Inflammatory macrophage treated with lipopolysaccharide for 1 hour (primary cell): ENCODE data around the gene PCGF3.

ENCODE experiments used
- DNase-seq, 2 donors: peaks; one replicate each; pipeline ENCODE4 v3.0.0-alpha.2; 2020 to 2022

The PCGF3 gene, protein sequence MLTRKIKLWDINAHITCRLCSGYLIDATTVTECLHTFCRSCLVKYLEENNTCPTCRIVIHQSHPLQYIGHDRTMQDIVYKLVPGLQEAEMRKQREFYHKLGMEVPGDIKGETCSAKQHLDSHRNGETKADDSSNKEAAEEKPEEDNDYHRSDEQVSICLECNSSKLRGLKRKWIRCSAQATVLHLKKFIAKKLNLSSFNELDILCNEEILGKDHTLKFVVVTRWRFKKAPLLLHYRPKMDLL

DNA sequence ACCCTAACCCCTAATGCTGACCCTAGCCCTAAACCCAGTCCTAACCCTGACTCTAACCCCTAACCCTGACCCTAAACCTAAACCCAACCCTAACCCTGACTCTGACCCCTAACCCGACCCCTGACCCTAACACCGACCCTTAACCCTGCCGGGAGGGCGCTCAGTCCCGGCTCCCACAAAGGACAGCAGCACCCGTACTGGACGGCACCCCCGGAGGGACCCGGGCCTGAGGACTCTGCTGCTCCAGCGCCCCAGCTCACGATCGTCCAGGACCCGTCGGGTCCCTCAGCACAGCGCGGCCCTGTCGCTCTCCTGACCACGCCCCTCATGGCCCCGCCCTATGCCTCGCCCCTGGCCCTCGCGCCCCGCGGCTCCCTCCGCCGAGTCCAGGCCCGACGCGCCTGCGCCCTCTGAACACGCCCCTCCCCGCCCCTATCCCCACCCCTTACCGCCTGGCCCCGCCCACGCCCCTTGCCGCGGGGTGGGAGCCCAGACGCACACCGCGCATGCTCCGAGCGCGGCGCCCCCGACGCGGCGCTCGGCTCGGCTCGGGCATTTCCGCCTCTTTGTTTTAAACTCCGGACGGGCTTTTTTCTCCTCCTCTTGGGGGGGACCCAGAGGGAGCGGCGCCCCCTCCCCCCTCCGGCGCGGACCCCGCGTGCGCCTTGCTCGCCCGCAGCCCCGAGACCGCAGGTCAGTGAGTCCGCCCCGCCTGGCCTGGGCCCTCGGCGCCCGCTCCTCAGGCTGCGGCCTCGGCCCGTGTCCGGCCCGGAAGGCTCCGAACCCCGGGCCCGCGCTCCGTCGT is at the start of gene PCGF3:
Gene PCGF3 (plus strand): TSS at position 555 of the 805 bp plus-strand sequence. CDS start 27,849 bp downstream, outside the sequence.
- DNase-seq: peak; percentile 95 to 99

DNA sequence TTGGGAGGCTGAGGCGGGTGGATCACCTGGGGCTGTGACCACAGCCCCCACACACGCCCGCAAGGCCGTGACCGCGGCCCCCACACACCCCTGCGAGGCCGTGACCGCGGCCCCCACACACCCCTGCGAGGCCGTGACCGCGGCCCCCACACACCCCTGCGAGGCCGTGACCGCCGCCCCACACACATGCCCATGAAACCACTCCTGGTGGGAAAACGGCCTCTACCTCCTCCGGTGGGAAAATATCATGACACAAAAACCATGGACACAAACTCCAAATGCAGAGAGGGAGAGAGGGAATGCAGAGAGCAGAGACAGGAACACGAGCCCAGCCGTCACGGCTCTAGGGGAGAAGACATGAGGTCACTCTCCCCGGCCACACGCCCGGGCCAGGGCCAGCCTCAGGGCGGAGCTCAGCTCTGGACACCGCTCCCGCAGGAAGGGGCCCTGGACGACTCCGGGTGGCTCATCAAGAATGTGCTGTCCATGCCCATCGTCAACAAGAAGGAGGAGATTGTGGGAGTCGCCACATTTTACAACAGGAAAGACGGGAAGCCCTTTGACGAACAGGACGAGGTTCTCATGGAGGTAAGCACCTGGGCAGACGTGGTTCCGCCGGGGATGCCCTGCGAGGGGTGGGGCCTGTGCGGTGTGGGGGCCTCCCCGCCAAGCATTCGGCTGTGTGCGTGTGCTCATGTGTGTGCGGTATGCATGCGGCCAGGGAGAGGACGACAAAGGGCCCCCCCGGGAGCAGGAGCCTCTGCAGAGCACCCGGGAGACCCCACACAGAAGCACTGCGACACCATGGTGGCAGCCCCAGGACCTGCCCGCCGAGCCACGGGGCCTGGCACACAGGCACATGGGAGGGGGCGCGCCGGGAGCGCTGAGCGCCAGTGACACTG is 48.9 kb upstream of the PCGF3 start:
- DNase-seq: no peak

DNA sequence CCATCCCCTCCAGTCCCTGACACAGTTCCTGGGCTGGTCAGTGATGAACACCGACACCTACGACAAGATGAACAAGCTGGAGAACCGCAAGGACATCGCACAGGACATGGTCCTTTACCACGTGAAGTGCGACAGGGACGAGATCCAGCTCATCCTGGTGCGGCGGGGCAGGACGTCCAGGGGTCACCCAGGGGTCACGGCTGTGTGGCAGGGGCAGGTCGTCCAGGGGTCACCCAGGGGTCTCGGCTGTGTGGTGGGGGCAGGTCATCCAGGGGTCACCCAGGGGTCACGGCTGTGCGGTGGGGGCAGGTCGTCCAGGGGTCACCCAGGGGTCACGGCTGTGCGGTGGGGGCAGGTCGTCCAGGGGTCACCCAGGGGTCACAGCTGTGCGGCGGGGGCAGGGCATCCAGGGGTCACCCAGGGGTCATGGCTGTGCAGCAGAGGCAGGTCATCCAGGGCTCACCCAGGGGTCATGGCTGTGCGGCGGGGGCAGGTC is 48.2 kb upstream of the PCGF3 start:
- DNase-seq: no peak

DNA sequence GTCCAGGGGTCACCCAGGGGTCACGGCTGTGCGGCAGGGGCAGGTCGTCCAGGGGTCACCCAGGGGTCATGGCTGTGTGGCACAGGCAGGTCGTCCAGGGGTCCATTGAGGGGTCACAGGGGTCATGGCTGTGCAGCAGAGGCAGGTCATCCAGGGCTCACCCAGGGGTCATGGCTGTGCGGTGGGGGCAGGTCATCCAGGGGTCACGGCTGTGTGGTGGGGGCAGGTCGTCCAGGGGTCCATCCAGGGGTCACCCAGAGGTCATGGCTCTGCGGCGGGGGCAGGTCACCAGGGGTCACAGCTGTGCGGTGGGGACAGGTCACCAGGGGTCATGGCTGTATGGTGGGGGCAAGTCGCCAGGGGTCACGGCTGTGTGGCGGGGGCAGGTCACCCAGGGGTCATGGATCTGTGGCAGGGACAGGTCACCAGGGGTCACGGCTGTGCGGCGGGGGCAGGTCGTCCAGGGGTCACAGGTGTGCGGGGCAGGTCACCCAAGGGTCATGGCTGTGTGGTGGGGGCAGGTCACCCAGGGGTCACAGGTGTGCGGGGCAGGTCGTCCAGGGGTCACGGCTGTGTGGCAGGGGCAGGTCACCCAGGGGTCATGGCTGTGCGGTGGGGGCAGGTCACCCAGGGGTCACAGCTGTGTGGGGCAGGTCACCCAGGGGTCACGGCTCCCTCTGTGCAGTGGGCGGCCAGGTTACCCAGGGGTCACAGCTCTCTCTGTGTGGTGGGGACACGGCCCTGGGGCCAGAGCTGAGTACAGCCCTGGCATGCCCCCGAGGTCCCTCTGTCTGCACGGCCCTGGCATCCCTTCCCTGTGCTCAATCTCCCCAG is 47.6 kb upstream of the PCGF3 start:
- DNase-seq: no peak

DNA sequence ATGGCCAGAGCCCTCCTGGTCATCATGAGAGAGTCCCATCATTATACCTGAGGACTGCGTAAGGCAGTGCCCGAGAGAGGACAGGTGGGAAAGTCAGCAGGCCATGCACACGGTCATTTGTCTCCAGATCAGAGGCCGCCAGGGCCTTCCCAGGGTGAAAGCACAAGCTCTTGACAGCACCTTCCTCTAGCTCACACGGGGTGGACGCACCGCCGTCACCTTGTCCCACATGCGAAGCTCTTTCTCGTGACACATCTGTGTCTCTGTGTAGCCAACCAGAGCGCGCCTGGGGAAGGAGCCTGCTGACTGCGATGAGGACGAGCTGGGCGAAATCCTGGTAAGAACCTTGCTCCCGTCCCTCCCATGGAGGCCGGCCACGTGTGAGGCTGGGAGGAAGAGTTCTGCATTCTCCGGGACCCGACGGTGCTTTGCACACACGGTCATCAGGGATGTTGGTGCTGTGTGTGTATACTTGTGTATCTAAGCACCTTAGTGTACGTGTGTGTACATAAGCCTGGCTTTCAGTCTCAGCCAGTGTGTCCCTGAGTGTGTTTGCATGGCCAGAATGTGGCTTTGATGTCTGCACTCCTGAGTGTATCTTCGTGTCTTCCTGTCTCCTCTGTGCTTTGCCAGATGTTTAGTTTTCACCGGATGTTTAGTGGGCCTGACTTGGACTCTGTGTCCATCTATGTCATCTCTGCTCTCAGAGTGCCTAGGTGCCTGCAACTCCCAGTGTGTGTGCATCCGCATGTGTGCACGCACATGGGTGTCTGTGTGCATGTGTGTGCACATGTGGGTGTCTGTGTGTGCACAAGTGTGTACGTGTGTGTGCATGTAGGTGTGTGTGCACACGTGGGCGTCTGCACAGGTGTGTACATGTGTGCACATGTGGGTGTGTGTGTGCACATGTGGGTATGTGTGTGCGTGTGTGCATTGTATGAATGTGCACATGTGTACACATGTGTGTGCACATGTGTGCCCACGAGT is 46.7 kb upstream of the PCGF3 start:
- DNase-seq: no peak

DNA sequence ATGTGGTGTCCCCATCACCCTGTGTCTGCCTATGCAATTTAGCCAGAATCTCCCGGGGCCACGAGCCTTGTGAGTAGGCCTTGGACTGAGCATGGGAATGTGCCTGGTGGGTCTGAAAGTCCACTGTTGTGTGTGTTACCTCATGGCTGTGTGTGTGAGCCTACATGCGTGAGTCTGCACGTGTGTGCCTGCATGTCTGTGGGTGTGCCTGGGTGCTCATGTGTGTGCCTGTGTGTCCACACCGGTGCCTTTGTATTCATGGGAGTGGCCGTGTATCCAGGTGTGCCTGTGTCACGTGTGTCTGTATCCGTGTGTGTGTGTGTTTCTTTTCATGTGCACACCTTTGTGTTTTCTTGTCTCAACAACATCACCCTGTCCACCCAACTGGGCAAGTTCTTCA is 45.8 kb upstream of the PCGF3 start:
- DNase-seq: no peak

DNA sequence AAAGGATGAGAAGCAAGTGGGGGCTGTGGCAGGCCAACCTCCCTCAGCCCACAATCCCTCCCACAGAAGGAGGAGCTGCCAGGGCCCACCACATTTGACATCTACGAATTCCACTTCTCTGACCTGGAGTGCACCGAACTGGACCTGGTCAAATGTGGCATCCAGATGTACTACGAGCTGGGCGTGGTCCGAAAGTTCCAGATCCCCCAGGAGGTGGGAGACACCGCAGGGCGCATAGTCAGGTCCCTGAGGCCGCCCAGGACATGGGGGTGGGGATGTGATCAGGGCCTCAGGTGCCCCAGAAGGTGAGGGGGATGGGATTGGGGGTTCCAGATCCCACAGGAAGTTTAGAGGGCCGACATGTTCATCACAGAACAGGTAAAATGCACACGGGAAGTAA is 45.2 kb upstream of the PCGF3 start:
- no peak for DNase-seq

DNA sequence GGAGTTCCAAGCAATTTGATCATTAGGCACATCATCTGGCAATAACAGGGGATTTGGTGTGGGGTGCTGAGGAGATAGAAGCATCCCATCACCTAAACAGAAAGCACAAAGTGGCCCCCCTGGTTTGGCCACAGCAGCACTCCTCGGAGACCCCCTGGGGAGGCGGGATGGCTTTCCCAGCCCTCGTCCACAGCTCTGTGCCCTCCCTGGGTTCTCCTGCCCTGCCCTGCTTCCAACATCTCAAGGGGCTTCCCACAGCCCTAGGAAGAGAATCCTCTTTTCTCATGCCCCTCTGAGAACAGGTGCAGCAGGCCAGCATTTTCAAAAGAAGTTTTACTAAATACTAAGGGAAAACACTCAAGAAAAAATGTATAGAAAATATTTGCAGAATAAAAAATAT is 44.4 kb upstream of the PCGF3 start:
- DNase-seq: no peak

DNA sequence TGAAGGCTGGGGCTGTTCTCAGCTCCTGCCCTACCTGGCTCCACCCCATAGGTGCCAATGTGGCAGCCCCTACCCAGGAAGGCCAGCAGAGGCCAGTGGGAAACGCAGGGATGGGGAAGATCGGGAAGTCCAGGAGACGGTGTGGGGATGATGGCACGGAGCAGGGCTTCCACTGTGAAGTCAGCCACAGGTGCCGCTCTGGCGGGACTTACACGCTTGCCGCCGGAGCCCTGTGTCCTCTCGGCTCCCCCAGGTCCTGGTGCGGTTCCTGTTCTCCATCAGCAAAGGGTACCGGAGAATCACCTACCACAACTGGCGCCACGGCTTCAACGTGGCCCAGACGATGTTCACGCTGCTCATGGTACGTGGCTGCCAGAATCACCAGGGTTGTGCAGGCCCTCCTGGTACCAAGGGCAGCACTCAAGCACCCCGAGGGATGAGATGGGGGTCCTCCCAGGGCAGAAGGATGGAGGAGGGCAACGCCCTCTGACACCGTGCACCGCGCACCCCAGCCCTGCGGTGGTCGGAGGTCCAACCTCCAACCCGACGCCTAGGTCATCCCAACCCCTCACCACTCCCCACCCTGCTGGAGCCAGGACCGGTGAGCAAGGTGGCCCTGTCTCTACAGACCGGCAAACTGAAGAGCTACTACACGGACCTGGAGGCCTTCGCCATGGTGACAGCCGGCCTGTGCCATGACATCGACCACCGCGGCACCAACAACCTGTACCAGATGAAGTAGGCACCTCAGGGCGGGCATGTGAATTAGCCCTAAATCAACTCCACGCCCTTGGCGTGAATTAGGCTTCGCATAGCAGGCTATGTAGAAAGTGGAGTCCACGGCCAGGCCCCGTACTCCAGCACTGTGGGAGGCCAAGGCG is 43.5 kb upstream of the PCGF3 start:
- no peak for DNase-seq

DNA sequence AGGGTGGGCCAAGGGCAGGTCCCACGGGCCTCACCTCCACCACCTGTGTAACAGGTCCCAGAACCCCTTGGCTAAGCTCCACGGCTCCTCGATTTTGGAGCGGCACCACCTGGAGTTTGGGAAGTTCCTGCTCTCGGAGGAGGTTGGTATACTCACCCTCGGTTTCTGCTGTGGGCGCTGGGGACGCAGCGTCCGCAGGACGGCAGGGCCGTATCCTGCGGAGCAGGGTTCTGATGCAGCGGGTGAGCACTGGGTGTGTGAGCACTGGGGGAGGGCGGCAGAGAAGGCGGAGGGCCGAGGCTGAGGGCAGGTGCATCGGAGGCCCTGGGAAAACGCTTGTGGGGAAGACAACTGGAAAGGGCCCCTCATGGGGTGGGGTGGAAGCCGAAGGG is 42.6 kb upstream of the PCGF3 start:
- no peak for DNase-seq

DNA sequence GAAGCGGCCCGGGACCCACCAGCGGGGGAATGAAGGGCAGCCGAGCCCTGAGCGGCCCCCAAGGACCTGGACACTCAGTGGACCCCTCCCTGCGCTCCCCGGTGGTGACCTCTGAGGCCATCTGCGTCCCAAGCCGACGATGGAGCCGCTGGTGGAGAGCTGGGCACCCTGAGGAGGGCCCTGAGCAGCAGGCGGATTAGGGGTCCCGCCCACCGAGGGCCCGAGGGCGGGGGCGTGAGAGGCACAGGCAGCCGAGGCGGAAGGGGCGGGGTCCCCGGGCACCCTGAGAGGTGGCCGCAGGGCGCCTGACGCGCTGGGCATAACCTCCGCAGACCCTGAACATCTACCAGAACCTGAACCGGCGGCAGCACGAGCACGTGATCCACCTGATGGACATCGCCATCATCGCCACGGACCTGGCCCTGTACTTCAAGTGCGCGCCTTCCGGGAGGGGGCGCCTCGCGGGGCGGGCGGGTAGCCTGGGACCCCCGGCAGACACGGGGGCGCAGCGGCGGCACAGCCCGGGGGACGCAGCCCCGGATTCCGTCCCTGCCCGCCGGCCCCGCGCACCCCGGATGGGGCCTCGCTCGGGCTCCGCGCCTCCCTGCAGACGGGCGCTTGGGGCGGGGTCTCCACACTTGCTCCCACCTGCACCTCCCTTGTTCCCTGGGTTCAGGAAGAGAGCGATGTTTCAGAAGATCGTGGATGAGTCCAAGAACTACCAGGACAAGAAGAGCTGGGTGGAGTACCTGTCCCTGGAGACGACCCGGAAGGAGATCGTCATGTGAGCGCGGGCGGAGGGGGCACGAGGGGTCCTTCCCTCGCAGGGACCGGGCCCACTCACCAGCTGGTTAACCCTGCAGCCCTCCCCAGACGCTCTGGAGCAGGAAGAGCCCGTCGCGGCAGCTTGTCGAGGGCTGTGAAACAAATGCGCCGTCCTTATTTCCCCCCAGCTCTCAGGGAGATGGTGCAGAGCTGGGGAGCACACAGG is 41.9 kb upstream of the PCGF3 start:
- DNase-seq: no peak

DNA sequence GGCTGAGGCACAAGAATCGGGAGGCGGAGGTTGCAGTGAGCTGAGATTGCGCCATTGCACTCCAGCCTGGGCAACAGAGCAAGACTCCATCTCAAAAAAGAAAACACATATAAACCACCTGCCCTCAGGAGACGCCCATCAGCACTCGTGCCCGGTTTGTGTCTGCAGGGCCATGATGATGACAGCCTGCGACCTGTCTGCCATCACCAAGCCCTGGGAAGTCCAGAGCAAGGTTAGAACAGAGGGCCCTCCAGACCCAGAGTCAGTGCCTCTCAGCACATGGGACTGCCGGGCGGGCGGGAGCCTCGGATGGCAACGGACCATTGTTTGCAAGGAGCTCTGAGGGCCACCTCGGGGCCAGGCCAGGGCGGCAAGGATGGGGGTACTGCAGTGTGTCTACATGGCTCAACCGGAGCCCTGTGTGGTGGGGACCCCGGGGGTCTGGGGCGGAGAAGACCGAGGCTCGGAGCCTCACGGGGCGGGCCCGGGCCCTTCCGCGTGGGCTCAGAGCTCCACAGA is 40.9 kb upstream of the PCGF3 start:
- no peak for DNase-seq

DNA sequence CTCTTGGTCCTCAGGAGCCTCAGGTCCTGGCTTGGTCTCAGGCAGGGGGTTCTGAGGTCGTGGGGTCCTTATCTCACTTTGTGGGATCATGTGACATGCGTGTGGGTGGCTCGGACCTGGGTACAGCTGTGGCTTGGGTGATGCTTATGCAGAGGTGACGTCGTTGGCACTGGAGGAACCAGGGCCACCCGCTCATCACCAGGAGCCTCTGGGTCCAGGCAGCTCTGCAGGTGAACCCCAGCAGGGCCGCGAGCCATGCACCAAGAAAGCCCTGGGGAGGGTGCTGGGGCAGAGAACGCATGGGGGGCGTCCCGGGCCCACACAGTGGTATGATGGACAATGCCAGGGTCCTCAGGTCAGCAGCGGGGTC is 40.3 kb upstream of the PCGF3 start:
- no peak for DNase-seq

DNA sequence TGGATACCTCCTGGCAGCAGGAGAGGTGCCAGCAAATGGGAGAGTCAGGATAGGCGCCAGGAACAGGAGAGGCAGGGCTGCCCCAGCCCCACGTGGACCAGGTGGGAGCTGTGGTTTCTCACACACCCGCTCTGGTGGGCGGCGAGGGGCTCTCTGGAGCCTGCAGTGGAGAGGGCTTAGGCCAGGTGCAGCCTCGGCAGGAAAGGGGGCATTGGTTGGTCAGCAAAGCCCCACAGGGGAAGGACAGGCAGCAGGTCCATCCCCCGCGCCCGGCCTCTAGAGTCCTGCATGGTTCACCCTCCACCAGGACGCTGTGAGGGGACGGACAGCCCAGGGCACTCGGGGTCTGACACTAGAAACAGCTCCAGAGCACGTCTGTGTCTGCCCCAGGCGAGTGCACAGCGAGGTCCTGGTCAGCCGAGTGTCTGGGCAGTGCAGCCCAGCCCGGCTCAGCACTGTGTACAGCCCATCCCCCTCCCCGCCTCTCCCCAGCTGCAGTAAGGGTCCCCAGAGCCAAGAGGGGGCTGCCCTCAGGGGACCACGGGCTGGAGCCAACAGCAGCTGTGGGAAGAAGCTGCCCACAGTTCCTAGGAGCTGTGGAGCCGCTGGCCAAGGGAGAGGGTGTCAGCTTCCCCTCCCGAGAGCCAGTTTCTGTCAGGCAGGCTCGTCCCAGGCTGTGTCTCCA is 39.7 kb upstream of the PCGF3 start:
- DNase-seq: no peak

DNA sequence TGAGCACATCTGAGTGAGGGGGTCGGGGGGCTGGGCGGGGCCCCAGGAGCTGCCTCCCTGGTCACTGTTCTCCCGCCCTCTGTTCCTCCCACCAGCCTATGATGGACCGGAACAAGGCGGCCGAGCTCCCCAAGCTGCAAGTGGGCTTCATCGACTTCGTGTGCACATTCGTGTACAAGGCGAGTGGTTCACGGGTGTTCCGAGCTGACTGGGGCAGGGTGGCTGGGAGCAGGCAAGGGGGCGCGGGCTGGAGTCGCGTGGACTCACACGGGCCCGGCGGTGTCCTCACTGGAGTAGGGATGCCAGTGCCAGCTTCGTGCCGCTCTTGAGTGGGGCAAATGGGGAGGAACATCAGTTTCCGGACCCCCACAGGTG is 39.2 kb upstream of the PCGF3 start:
- no peak for DNase-seq

DNA sequence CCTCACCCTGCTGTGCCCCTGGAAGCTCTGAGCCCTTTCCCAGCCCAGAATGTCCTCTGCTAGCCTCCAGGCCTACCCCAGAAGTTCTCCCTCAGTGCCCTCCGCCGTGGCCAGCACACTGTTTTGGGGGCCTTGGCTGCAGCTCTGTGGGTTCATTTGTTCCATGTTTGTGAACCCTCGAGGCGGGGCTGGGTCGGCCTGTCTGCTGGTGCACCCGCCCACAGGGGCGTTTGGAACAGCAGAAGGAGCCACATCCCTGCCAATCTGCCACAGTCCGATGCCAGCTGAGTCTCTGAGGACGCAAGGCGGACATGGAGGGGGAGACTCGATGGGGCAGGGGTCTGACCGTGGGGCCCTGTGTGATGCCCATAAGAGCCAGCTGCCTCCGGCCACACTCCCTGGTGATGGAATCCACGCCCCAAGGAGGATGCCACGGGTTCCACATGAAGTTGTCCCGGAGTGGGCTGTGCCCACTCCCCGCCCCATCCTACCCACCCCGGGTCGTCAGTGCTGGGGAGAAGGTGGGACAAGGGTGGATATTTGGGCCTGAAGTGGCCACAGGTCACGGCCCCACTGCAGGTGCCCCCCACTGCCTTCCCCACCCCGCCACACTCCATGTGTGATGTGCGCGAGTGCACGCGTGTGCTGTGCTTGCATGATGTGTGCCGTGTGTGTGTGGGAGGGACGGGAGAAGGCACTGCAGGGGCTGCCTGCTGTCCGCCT is 38.6 kb upstream of the PCGF3 start:
- no peak for DNase-seq

DNA sequence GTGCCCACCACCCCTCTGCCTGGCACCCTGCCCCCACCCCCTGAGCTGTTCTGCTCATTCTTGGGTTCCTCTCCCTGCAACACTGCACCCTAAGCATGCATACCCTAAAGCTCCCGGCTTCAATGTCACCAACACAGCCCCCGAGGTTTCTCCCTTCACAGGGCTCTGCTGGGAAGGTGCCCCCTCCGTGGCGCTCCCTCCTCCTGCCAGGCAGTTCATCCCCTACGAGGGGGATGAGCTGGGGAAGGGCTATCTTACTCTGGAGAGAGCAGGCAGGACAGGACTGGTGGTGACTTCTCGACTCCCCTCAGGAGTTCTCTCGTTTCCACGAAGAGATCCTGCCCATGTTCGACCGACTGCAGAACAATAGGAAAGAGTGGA is 38.1 kb upstream of the PCGF3 start:
- DNase-seq: no peak
